ENCODE measurements around the gene PABPC1L. TPM values are rescaled to one million over a fixed set of nuclear protein-coding genes. Genes with fewer than 3 reads are reported as not detected.

Gene PABPC1L
- total RNA-seq, 2 experiments from 2014 or later, result 22.8 to 27.5 TPM

GRCh38 chr20:44896583-44896982, 13.3 kb upstream of the PABPC1L start:
- peak overlapping the region; percentile 50 for H3K27ac Mint-ChIP-seq
- POLR2A ChIA-PET, result interaction anchor here (0.8 to 1.8 kb wide), 4 partner anchors 8 to 33 kb away, joined by 3 to 12 read pairs (median 6); partner anchors contain the start of gene YWHAB
- peak overlapping the region; percentile 12 for H3K4me3 Mint-ChIP-seq
- Histone ChIP-seq H3K9me3 (ENCODE audit: control insufficient read depth in 1 of 2, insufficient read depth in 1 of 2, low read length in 2 of 2) (no peaks in the 10 kb centered on the region), H3K4me3 (ENCODE audit: low read length) (no peak overlapping the region), H3K27ac (ENCODE audit: low read depth in 1 of 2, low read length in 2 of 2) (peak overlapping the region in 1 of 2 donors; percentile 35), H3K27me3 (ENCODE audit: control insufficient read depth in 1 of 2, insufficient read depth in 2 of 2, low read length in 2 of 2) (no peaks in the 10 kb centered on the region), H3K36me3 (ENCODE audit: insufficient read depth, low read length) (peaks cover 35% of the 10 kb centered on the region), H3K4me1 (ENCODE audit: insufficient read depth, low read length) (peaks cover 57% of the 10 kb centered on the region)
- intact Hi-C loops (cut with DNase I, micrococcal nuclease), result no loop called here
- DNase-seq (peak in 2 of 14 experiments; percentile 35 to 43), ATAC-seq (ENCODE audit: poor library complexity) (no peak)
- no peak for TF ChIP-seq CTCF (IDR thresholded peaks at IDR 0.05)
- peaks cover 86% of the 10 kb centered on the region for H3K4me1 Mint-ChIP-seq (ENCODE audit: low read depth)
- no peaks in the 10 kb centered on the region for H3K27me3 Mint-ChIP-seq
- H3K9me3 Mint-ChIP-seq, result no peaks in the 10 kb centered on the region
- H3K36me3 Mint-ChIP-seq (ENCODE audit: low read depth), result peaks cover 61% of the 10 kb centered on the region
- CTCF ChIA-PET, result interaction anchor here (1.6 to 2.2 kb wide), 2 partner anchors 8 to 9 kb away, joined by 3 to 6 read pairs; no protein-coding TSS in a partner anchor

GRCh38 chr20:44897133-44897532, 12.7 kb upstream of the PABPC1L start:
- Mint-ChIP-seq H3K27ac (peak overlapping the region; percentile 50), H3K36me3 (ENCODE audit: low read depth) (peaks cover 61% of the 10 kb centered on the region), H3K9me3 (no peaks in the 10 kb centered on the region), H3K27me3 (no peaks in the 10 kb centered on the region), H3K4me1 (ENCODE audit: low read depth) (peaks cover 85% of the 10 kb centered on the region), H3K4me3 (peak overlapping the region; percentile 12)
- no peaks in the 10 kb centered on the region for H3K9me3 ChIP-seq (ENCODE audit: control insufficient read depth in 1 of 2, insufficient read depth in 1 of 2, low read length in 2 of 2)
- H3K27me3 ChIP-seq (ENCODE audit: control insufficient read depth in 1 of 2, insufficient read depth in 2 of 2, low read length in 2 of 2), result no peaks in the 10 kb centered on the region
- ChIA-PET CTCF (interaction anchor here (1.6 to 2.2 kb wide), 2 partner anchors 8 to 9 kb away, joined by 3 to 6 read pairs; no protein-coding TSS in a partner anchor), POLR2A (interaction anchor here (0.8 to 1.8 kb wide), 4 partner anchors 9 to 34 kb away, joined by 3 to 12 read pairs (median 6); partner anchors contain the start of gene YWHAB)
- peak overlapping the region; percentile 17 to 35 for H3K27ac ChIP-seq (ENCODE audit: low read depth in 1 of 2, low read length in 2 of 2)
- DNase-seq, result no peak
- H3K4me1 ChIP-seq (ENCODE audit: insufficient read depth, low read length), result peaks cover 57% of the 10 kb centered on the region
- TF ChIP-seq CTCF (IDR thresholded peaks at IDR 0.05), result no peak
- ATAC-seq (ENCODE audit: poor library complexity), result no peak
- intact Hi-C loops (cut with DNase I, micrococcal nuclease), result no loop called here
- no peak overlapping the region for H3K4me3 ChIP-seq (ENCODE audit: low read length)
- H3K36me3 ChIP-seq (ENCODE audit: insufficient read depth, low read length), result peaks cover 36% of the 10 kb centered on the region

- H3K9me3 Mint-ChIP-seq, result no peaks in the 10 kb centered on the region
- H3K4me1 Mint-ChIP-seq (ENCODE audit: low read depth), result peaks cover 63% of the 10 kb centered on the region
- no peaks in the 10 kb centered on the region for H3K27me3 Mint-ChIP-seq
- peak overlapping the region; percentile 66 for H3K27ac Mint-ChIP-seq
- peak overlapping the region; percentile 3 for H3K4me3 Mint-ChIP-seq
- ChIA-PET POLR2A (interaction anchor here (1.4 kb wide), 1 partner anchor 12 kb away, joined by 6 read pairs; no protein-coding TSS in a partner anchor), CTCF (no interaction called here)
- Histone ChIP-seq H3K4me3 (ENCODE audit: low read length) (no peak overlapping the region), H3K36me3 (ENCODE audit: insufficient read depth, low read length) (peaks cover 57% of the 10 kb centered on the region), H3K27me3 (ENCODE audit: control insufficient read depth in 1 of 2, insufficient read depth in 2 of 2, low read length in 2 of 2) (no peaks in the 10 kb centered on the region), H3K27ac (ENCODE audit: low read depth in 1 of 2, low read length in 2 of 2) (peak overlapping the region in 1 of 2 donors; percentile 2), H3K4me1 (ENCODE audit: insufficient read depth, low read length) (peaks cover 40% of the 10 kb centered on the region), H3K9me3 (ENCODE audit: control insufficient read depth in 1 of 2, insufficient read depth in 1 of 2, low read length in 2 of 2) (no peaks in the 10 kb centered on the region)
- no peak for DNase-seq
- peaks cover 75% of the 10 kb centered on the region for H3K36me3 Mint-ChIP-seq (ENCODE audit: low read depth)
- TF ChIP-seq CTCF (IDR thresholded peaks at IDR 0.05), result no peak
- no peak for ATAC-seq (ENCODE audit: poor library complexity)
- intact Hi-C loops (cut with DNase I, micrococcal nuclease), result no loop called here
Measured at GRCh38 chr20:44900231-44900854, 9.5 kb upstream of the PABPC1L start.

Measured in CD4-positive, alpha-beta T cell (primary cell).